WI38 (cell line): ENCODE results near the gene TEX36.
A peak's percentile ranks its signal among the peaks of the same experiment; 100 is the strongest.

Experiments used
- H3K4me3 ChIP-seq: 2 replicates; pipeline ENCODE4 v1.5.1; 2011; ENCODE audit warnings: low read depth, mild to moderate bottlenecking, control low read depth, low read length
- CTCF ChIP-seq: IDR thresholded peaks from 2 replicates; pipeline ENCODE4 v1.5.1; 2012; ENCODE audit warnings: low read depth, mild to moderate bottlenecking, control low read depth, low read length

TEX36 gene

GRCh38 chr10:125689955-125690569 lies 7.1 kb upstream of the TEX36 start:
- H3K4me3 ChIP-seq, result no peak overlapping the region
- no peak for TF ChIP-seq CTCF

GRCh38 chr10:125687507-125688185 lies 4.7 kb upstream of the TEX36 start:
- no peak overlapping the region for H3K4me3 ChIP-seq
- no peak for TF ChIP-seq CTCF

GRCh38 chr10:125684581-125684980 lies 1.6 kb upstream of the TEX36 start:
- no peak overlapping the region for H3K4me3 ChIP-seq
- no peak for TF ChIP-seq CTCF

- no peak overlapping the region for H3K4me3 ChIP-seq
- no peak for TF ChIP-seq CTCF
Observed at GRCh38 chr10:125683821-125684220, 858 bp upstream of the TEX36 start.

- peak overlapping the region; percentile 9; the same call in 1 of the 2 replicates for H3K4me3 ChIP-seq
- no peak for TF ChIP-seq CTCF
Observed at GRCh38 chr10:125679436-125679835, 3.5 kb downstream of the TEX36 start.

- H3K4me3 ChIP-seq, result no peak overlapping the region
- TF ChIP-seq CTCF, result no peak
Observed at GRCh38 chr10:125672884-125673283, 10.1 kb downstream of the TEX36 start.

GRCh38 chr10:125662584-125662983 lies 20.4 kb downstream of the TEX36 start:
- no peak overlapping the region for H3K4me3 ChIP-seq
- TF ChIP-seq CTCF, result no peak
